OCI-LY7 (cell line): ENCODE data around the gene GLCCI1. TPM values are rescaled to one million over a fixed set of nuclear protein-coding genes. Genes with fewer than 3 reads are reported as not detected.

Experiments used
- BruUV-seq: library from RNA; stranded (reverse); fragments of 400-500 nt; replicated peaks from 2 replicates; lab custom pipeline; 2021; lab: Mats Ljungman, UMichigan
- CTCF ChIA-PET: fragments of 300-600 bp; sonication (Branson Sonifier 250); formaldehyde crosslinking; loops from one replicate; lab custom pipeline; 2022; ENCODE audit warnings: antibody characterized with exemption; ENCODE audit not compliant: unreplicated experiment; lab: Charles Lee
- POLR2A ChIA-PET: fragments of 300-600 bp; sonication (Branson Sonifier 250); formaldehyde crosslinking; loops from one replicate; lab custom pipeline; 2022; ENCODE audit warnings: antibody characterized with exemption; lab: Charles Lee
- DNase-seq: peaks from one replicate; pipeline ENCODE4 v3.0.0-alpha.2; 2015; ENCODE audit warnings: low spot score
- H2AFZ ChIP-seq: fragments of 200-600 bp; sonication (generic), shearing (Covaris generic); 2 replicates; pipeline ENCODE4 v1.6.1; 2014; ENCODE audit warnings: mild to moderate bottlenecking, antibody characterized with exemption, low read length, moderate library complexity
- H3K27ac ChIP-seq: fragments of 200-600 bp; sonication (generic); 2 replicates; pipeline ENCODE4 v1.5.1; 2014; ENCODE audit warnings: mixed run types, low read depth, mild to moderate bottlenecking, moderate library complexity, low read length, inconsistent platforms; ENCODE audit not compliant: poor library complexity, severe bottlenecking
- H3K36me3 ChIP-seq: fragments of 200-600 bp; sonication (generic); 2 replicates; pipeline ENCODE4 v1.6.1; 2014; ENCODE audit warnings: mild to moderate bottlenecking, antibody characterized with exemption, low read length, moderate library complexity, mixed read lengths; ENCODE audit not compliant: insufficient read depth
- H3K4me1 ChIP-seq: fragments of 200-600 bp; sonication (generic); 2 replicates; pipeline ENCODE4 v1.5.1; 2014; ENCODE audit warnings: mild to moderate bottlenecking, low read length; ENCODE audit not compliant: insufficient read depth, poor library complexity, severe bottlenecking
- H3K4me2 ChIP-seq: fragments of 200-600 bp; sonication (generic); 2 replicates; pipeline ENCODE4 v1.6.1; 2014; ENCODE audit warnings: mild to moderate bottlenecking, low read length
- H3K4me3 ChIP-seq: fragments of 200-600 bp; sonication (generic); 2 replicates; pipeline ENCODE4 v1.5.1; 2014; ENCODE audit warnings: mild to moderate bottlenecking, low read depth, low read length; ENCODE audit not compliant: poor library complexity, severe bottlenecking
- H3K79me2 ChIP-seq: fragments of 200-600 bp; sonication (generic); 2 replicates; pipeline ENCODE4 v1.6.1; 2016; ENCODE audit warnings: low read depth, mild to moderate bottlenecking, low read length, moderate library complexity, mixed read lengths; ENCODE audit not compliant: insufficient read depth
- H3K9me2 ChIP-seq: fragments of 200-600 bp; sonication (generic); 2 replicates; pipeline ENCODE4 v1.6.1; 2016; ENCODE audit warnings: mild to moderate bottlenecking, low read length, mixed read lengths; ENCODE audit not compliant: insufficient read depth
- H3K9me3 ChIP-seq: fragments of 200-600 bp; sonication (generic); 2 replicates; pipeline ENCODE4 v1.6.1; 2014; ENCODE audit warnings: mild to moderate bottlenecking, mixed run types, low read length, mixed read lengths
- H4K20me1 ChIP-seq: fragments of 200-600 bp; sonication (generic); 2 replicates; pipeline ENCODE4 v1.6.1; 2014; ENCODE audit warnings: mild to moderate bottlenecking, antibody characterized with exemption, low read length, moderate library complexity, mixed read lengths; ENCODE audit not compliant: insufficient read depth
- CTCF ChIP-seq: fragments of 200-600 bp; sonication (generic); conservative IDR thresholded peaks from 2 replicates; pipeline ENCODE4 v1.5.1; 2014; ENCODE audit warnings: mild to moderate bottlenecking, antibody characterized with exemption, low read length, moderate library complexity, mixed read lengths
- EZH2phosphoT487 ChIP-seq: fragments of 200-600 bp; sonication (generic); IDR thresholded peaks from 2 replicates; pipeline ENCODE4 v1.6.1; 2018; ENCODE audit warnings: low read depth, borderline replicate concordance, mild to moderate bottlenecking, mixed run types, antibody characterized with exemption, low read length, moderate library complexity, mixed read lengths
- intact Hi-C: fragments of 100-400 bp; cut with micrococcal nuclease; formaldehyde crosslinking; loops from one replicate; pipeline ENCODE4 v1.10.0; 2022; ENCODE audit not compliant: unreplicated experiment
- total RNA-seq, 2 experiments: library from RNA; depleted of rRNA in 1 of 2; stranded (reverse); fragments of >200 nt in 1 of 2; shearing (Covaris generic) in 1 of 2; gene quantifications; 2 replicates each; pipeline ENCODE4 v1.2.3, GENCODE V29; 2014 to 2022

The GLCCI1 gene
- total RNA-seq, 2 experiments from 2014 or later = 21.3 to 85.6 TPM

DNA sequence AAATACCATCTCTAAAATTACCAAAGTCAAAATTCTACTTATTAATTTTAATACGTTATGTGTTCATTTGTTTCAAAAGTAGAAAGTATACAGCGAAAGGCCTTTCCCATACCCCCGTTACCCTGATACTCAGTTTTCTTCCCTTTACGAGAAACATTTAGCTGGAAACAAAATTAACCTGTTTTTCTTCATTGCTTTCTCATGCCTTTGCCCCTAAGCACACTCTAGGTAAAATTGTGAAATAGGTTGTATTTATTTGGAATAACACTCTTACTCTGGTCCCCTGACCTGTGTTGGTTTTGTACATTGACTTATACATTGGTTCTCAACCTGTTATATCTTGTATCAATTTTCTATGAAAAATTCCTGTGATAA, 47.1 kb downstream of the GLCCI1 start:
- intact Hi-C loops = no loop called here
- TF ChIP-seq EZH2phosphoT487 (no peak), CTCF (no peak)
- no TSS peak for BruUV-seq
- no peak overlapping the region for H2AFZ ChIP-seq
- no peaks in the 10 kb centered on the region for H3K9me3 ChIP-seq
- POLR2A ChIA-PET = no interaction called here
- H3K79me2 ChIP-seq = peaks cover 19% of the 10 kb centered on the region; the same call in 1 of the 2 replicates
- CTCF ChIA-PET = no interaction called here
- no peak overlapping the region for H3K4me3 ChIP-seq
- H3K4me2 ChIP-seq = no peak overlapping the region
- DNase-seq = no peak
- no peaks in the 10 kb centered on the region for H3K4me1 ChIP-seq
- no peak overlapping the region for H3K27ac ChIP-seq
- H3K36me3 ChIP-seq = peaks cover 60% of the 10 kb centered on the region
- H3K9me2 ChIP-seq = no peaks in the 10 kb centered on the region
- no peaks in the 10 kb centered on the region for H4K20me1 ChIP-seq

- TF ChIP-seq CTCF (no peak), EZH2phosphoT487 (no peak)
- H3K36me3 ChIP-seq = peaks cover 50% of the 10 kb centered on the region
- ChIA-PET POLR2A (interaction anchor here (0.8 to 1.7 kb wide), 6 partner anchors 9 to 130 kb away, joined by 3 to 4 read pairs (median 3); no protein-coding TSS in a partner anchor), CTCF (no interaction called here)
- no peak overlapping the region for H3K27ac ChIP-seq
- no peak for DNase-seq
- no peaks in the 10 kb centered on the region for H4K20me1 ChIP-seq
- H3K4me1 ChIP-seq = no peaks in the 10 kb centered on the region
- H3K9me3 ChIP-seq = no peaks in the 10 kb centered on the region
- H3K9me2 ChIP-seq = no peaks in the 10 kb centered on the region
- intact Hi-C loops = no loop called here
- peaks cover 19% of the 10 kb centered on the region; the same call in 1 of the 2 replicates for H3K79me2 ChIP-seq
- no peak overlapping the region for H3K4me3 ChIP-seq
- no TSS peak for BruUV-seq
- H2AFZ ChIP-seq = no peak overlapping the region
- H3K4me2 ChIP-seq = no peak overlapping the region
Observed at GRCh38 chr7:8017423-8017822, 48.8 kb downstream of the GLCCI1 start.

GRCh38 chr7:8018961-8019360, 50.4 kb downstream of the GLCCI1 start:
- TF ChIP-seq EZH2phosphoT487 (no peak), CTCF (no peak)
- Histone ChIP-seq H3K9me2 (no peaks in the 10 kb centered on the region), H4K20me1 (no peaks in the 10 kb centered on the region), H3K4me3 (no peak overlapping the region), H3K9me3 (peaks cover 1% of the 10 kb centered on the region; the same call in 1 of the 2 replicates), H3K27ac (no peak overlapping the region), H3K79me2 (peaks cover 10% of the 10 kb centered on the region; the same call in 1 of the 2 replicates), H3K36me3 (peaks cover 58% of the 10 kb centered on the region), H2AFZ (no peak overlapping the region), H3K4me2 (no peak overlapping the region), H3K4me1 (no peaks in the 10 kb centered on the region)
- ChIA-PET CTCF (no interaction called here), POLR2A (interaction anchor here (0.9 to 1.8 kb wide), 6 partner anchors 11 to 49 kb away, joined by 3 to 8 read pairs (median 5); no protein-coding TSS in a partner anchor)
- intact Hi-C loops = no loop called here
- no TSS peak for BruUV-seq
- DNase-seq = no peak
